Measurements from ENCODE around the gene FNDC3B.
"Not testable (repeated sequence)": the region's sequence is repeated elsewhere in the genome, so short reads cannot be mapped to it uniquely, and the experiment has no call there.

FNDC3B gene

DNA sequence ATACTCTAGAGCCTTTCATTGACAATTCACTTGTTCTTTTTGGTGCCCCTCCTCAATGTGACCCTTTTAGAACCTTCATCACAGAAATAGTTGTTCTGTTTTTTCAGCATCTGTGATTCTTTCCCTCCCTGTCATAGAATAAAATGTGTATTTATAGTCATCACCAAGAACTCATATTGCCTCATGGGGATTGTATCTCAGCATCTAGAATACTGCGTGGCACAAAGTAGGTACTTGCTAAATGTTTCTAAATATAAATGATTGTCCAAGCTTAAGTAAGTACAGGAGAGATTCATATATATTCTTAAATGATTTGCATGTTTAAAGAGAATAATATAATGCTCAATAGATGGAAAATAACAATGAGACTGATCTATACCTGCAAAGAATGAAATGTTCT is 190.1 kb downstream of the FNDC3B start:
- DNase-seq (ENCODE audit: extremely low read depth in 1 of 2, low read depth in 1 of 2): no peak

DNA sequence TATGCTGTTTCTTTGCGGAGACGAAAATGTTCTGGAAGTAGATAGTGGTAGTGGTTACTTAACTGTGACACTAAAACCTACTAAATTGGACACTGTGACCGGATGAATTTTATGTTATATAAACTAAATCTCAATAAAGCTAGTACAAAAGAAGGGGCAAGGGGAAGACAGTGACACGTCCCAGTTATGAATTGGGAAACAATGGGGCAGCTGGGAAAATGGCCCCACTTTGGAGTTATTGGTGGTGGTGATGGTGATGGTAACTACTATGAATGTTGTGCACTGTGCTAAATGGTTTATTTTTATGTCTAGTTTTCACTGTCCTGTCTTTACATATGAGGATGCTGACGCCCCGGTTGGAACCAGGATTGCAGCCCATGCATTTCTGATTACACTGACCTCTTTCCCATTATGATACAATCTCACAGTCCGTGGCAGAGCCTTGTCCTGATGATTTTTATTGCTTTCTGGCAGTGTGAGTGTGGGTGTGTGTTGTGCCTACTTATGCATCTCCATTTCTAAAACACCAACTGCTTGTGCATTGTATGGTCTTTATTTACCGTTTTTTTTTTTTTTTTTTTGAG is 192.0 kb downstream of the FNDC3B start:
- DNase-seq (ENCODE audit: extremely low read depth in 1 of 2, low read depth in 1 of 2): no peak

DNA sequence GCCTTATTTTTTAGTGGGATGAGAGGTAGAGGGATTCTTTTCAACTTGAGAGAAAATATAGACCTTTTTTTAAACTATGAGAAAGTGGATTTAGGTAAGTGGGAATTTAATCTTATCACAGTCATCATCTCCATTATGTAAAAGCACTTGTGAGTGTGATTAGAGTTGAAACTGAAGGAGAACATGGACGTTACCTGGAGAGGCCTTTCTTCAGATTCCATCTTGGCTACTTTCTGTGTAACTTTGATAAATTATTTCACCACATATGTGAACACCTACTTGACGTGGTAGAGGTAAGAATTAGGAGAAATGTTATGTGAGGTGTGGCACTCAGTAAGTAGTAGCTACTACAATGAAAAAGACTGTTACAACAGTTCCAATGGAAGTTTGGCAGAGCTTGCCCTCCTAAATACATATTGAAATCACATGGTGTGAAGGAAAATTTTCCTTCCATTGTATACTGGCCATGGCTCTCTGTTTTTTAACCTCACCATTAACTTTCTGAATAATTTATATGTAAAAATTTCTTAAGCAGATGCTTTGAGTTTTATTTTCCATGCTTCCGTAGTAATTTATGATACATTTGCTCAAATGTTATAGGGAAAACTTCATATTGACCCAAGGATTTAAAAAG is 193.3 kb downstream of the FNDC3B start:
- DNase-seq (ENCODE audit: extremely low read depth in 1 of 2, low read depth in 1 of 2): no peak

DNA sequence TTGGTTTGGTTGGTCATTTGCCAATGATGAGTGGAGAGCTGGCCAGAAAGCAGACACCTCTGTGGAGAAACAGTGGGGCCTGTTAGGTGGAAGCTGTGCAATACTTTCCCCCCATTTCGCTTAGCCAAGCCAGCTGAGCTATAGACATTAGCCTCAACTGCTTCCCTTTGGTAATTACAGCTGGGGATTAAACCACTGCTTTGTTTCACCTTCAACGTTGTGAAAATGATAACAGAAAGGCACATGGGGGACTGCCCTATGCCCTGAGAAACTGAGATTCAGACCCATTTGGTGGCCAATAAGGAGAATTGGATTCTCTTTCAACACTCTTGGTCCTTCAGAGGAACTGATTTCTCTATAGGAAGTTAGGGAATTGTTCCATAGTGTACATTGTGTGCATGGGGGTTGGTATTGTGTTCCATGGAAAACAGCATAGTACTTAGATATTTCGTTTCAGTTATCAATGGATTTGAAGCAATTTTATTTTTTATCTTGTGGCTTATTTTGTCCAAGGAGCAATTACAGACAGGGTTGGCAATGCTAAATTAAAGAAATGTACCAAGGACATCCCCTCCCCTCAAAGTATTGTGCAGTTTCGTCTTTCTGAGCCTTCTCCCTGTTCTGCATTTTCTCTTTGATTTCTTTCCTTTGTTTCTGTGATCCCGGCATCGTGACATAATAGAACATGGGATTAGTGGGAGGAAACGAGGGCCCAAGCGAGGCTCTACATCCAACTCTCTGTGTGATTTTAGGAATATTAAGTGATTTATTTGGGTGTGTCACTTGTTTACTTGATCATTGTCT is 194.3 kb downstream of the FNDC3B start:
- no peak for DNase-seq (ENCODE audit: extremely low read depth in 1 of 2, low read depth in 1 of 2)

DNA sequence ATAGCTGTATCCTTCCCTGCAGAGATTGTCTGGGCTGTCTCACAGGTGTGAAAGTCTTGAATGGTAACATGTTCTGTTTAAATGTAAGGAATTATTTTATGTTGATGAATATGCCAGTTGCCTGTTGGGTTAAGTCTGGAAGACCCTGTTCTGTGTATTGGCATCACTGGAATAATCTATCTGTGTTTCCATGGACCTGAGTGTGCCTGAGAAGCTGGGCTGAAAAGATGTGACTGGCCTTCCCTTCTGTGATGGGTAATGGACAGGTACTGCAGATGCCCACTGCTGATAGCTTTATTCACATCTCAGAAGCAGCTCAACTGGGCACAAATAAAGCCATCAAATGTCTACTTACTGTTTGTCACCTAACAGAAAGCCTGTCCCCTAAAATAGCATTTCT is 196.3 kb downstream of the FNDC3B start:
- DNase-seq (ENCODE audit: extremely low read depth in 1 of 2, low read depth in 1 of 2): no peak

DNA sequence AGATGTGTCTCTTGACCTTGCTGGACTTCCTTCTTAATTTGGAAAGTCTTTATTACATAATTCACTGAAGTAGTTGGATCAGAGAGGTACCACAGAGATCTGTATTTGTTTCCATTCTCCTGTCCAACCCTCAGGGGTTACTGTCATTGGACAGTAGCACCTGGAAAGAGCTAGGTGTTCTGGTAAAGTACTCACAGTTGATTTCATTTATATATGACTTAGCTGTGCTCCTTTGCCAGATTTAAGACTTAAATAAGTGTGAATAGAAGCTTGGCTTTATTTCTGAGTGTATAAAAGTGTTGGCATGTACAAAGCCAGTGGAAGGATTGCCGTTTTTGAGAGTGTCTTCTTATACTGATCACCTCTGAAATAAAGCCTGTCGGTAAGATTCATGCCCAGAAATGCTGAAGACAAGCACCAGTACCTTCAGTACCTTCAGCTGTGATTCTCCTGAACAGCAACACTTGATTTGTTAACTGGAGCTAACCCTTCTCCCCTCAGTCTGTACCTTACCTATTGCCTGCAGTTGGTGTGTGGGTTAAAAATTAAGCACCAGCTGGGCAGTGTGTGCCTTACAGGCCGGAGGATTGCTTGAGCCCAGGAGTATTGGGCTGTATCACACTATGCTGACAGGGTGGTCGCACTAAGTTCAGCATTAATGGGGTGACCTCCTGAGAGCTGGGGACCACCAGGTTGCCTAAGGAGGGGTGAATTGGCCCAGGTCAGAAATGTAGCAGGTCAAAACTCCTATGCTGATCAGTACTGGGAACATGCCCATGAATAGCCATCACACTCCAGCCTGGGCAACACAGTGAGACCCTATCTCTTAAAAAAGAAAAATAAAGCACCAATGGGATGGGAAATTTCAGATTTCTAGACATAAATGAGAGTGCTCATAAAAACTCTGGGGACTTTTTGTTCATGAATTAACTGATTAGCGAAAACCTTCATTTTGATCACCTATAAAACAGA is 197.7 kb downstream of the FNDC3B start:
- no peak for DNase-seq (ENCODE audit: extremely low read depth in 1 of 2, low read depth in 1 of 2)

DNA sequence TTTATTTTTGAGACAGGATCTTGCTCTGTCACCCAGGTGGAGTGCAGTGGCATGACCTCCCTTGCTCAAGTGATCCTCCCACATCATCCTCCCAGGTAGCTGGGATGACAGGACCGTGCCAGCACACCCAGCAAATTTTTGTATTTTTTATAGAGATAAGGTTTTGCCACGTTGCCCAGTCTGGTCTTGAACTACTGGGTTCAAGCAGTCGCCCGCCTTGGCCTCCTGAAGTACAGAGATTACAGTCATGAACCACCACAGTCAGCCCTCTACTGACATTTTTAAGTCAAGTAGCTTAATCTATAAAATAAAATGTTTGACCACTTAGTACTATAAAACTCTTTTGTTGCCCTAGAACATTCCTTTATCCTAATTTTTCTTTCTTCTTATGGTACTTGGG is 198.8 kb downstream of the FNDC3B start:
- no peak for DNase-seq (ENCODE audit: extremely low read depth in 1 of 2, low read depth in 1 of 2)

DNA sequence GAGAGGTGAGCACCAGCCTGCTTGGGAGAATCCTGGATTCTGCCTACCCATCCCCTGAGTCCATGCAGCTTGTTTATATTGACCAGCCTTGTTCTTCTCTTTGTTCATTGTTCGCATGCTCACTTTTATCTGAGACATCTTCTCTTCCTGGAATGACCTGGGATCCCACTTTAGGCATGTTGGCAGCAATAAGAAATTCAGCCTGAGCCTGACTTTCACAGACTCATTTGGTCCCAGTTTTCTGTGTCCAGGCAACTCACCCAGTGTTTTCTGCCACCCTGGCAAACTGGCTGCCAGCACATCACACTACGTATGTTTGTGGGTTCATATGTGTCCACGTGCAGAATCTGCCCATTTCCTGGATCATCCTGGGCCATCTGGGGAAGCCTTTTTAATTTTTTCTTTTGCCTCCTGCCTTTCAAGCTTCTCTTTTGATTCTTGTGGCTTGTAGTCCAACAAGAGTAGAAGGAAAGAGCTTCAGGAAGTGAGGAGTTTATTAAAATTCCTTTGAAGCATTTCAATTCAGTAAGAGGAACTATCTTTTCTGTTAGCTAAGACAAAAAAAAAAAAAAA is 199.9 kb downstream of the FNDC3B start:
- no peak for DNase-seq (ENCODE audit: extremely low read depth in 1 of 2, low read depth in 1 of 2)

DNA sequence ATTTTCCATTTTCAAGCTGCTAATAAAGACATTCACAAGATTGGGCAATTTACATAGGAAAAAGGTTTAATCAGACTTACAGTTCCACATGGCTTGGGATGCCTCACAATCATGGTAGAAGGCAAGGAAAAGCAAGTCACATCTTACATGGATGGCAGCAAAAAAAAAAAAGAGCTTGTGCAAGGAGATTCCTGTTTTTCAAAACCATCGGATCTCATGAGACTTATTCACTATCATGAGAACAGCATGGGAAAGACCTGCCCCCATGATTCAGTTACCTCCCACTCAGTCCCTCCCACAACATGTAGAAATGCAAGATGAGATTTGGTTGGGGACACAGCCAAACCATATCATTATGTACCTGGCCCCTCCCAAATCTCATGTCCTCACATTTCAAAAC is 202.0 kb downstream of the FNDC3B start:
- DNase-seq (ENCODE audit: extremely low read depth in 1 of 2, low read depth in 1 of 2): no peak

DNA sequence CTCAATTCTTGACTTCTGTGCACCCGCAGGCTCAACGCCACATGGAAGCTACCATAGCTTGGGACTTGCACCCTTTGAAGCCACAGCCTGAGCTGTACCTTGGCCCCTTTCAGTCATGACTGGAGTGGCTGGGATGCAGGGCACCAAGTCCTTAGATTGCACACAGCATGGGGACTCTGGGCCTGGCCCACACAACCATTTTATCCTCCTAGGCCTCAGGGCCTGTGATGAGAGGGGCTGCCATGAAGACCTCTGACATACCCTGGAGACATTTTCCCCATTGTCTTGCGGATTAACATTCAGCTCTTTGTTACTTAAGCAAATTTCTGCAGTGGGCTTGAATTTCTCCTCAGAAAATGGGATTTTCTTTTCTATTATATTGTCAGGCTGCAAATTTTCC is 203.1 kb downstream of the FNDC3B start:
- DNase-seq (ENCODE audit: extremely low read depth in 1 of 2, low read depth in 1 of 2): not testable (repeated sequence)

DNA sequence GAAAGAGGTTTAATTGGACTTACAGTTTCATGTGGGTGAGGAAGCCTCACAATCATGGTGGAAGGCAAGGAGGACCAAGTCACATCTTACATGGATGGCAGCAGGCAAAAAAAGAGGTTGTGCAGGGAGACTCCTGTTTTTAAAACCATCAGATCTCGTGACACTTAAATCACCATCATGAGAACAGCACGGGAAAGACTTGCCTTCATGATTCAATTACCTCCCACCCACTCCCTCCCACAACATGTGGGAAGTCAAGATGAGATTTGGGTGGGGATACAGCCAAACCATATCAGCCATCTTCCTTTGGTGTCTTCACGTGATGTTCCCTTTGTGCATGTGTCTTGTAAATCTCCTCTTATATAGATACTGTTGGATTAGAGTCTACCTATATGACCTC is 204.0 kb downstream of the FNDC3B start:
- not testable (repeated sequence) for DNase-seq (ENCODE audit: extremely low read depth in 1 of 2, low read depth in 1 of 2)

DNA sequence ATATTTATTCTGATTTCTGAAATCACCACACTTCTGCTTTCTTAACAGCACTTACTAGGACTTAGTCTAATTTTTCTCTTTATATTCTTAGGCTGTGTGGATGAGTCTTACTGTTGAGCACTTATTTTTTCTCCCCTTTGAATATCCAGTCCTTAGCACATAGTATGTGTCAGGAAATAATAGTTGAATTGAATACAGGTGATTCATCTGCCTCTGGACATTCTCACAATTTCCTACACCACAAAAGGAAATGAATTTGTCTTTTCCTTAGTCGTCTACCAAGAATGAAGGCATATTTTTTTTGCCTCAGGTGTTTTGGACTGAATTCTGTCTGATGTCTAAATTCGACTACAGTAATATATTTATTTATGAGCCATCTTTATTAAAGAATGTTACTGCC is 204.6 kb downstream of the FNDC3B start:
- DNase-seq (ENCODE audit: extremely low read depth in 1 of 2, low read depth in 1 of 2): no peak

DNA sequence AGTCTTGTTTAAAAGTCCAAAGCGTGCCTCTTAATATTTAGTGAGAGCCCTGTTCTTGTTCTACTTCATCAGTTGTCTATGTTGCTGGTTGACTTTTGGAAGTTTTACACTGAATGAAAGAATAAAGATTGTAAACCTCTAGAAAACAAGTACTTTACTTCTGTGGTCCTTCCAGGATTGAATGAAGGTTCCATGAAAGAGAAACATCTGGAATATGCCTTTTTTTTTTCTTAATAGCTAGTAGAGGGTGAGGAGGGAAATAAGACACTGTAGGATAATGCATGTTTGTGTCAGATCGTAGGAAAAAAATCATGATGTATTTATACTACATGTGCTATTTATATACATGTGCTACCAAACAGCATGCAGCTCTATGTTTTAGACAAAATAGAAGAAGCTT is 205.9 kb downstream of the FNDC3B start:
- no peak for DNase-seq (ENCODE audit: extremely low read depth in 1 of 2, low read depth in 1 of 2)

DNA sequence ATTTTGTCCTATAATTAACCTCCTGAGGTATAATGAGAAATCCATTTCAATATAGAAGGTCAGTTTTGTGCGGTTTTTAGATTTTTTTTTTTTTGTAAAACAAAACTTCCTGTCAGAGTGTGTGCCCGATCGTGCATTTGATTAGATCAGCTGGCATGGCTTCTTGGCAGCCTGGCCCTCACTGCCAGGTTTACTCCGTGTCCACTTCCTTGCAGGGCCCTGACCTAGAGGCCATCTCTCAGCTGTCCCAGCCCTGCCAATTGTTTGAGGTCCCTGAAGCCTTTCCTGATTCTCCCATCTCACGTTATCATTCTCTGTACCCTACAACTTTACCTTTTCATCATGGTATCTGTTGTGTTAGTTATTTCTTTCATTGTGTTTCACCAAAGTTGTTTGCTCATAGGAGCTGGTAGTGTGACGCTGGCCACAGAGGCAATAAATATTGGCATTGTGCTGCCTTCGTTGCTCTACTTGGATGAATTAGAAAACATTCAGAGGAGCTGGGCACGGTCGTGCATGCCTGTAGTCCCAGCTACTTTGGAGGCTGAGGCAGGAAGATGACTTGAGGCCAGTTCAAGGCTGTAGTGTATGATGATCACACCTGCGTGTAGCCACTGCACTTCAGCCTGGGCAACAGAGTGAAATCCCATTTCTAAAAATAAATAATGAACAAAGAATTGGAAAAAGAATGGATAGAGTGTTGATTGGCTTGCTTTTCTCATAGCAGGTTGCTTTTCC is 206.9 kb downstream of the FNDC3B start:
- no peak for DNase-seq (ENCODE audit: extremely low read depth in 1 of 2, low read depth in 1 of 2)

DNA sequence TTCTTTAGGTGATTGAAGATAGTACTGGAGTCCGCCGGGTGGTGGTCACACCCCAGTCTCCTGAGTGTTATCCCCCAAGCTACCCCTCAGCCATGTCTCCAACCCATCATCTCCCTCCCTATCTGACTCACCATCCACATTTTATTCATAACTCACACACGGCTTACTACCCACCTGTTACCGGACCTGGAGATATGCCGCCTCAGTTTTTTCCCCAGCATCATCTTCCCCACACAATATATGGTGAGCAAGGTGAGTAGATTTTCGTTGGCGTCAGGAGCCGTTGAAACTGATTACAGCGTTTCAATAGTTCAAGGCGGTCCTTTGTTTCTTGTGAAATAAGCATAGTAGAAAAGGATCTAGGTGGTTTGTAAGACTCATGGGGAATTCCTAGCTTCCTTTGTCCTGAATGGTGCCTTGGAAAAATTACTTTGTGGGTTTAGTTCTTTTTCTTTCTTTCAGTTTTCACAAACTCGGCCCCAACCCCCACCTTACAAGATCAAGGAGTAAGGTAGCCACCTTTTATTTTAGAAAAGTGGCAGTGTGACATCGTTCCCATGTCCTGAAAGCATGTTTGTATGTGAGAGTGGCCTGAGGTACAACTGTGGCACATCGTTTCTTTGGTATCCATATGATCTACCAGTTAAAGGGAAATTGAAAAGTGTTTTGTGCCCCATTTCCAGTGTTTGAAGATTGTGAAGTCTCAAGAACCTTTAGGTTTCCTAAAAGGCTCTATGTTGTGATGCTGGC is 208.3 kb downstream of the FNDC3B start:
- no peak for DNase-seq (ENCODE audit: extremely low read depth in 1 of 2, low read depth in 1 of 2)

DNA sequence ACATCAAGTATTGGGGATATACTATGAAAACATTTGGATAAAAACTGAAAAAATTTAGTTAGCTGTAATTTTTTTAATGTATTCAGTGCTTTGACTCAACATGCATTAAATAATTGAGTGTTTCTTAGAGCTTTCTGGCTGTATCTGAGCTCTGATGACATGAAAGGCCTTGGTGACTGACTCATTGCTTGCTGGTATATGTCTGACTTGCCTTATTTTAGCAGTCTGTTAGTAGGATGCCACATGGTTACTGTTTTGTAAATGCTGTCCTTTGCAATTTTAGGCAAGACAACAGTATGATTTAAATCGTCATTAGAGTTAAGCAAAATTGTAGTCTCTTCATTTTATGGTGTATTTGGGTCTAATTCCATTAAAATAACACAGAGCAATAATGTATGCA is 209.7 kb downstream of the FNDC3B start:
- DNase-seq (ENCODE audit: extremely low read depth in 1 of 2, low read depth in 1 of 2): no peak

DNA sequence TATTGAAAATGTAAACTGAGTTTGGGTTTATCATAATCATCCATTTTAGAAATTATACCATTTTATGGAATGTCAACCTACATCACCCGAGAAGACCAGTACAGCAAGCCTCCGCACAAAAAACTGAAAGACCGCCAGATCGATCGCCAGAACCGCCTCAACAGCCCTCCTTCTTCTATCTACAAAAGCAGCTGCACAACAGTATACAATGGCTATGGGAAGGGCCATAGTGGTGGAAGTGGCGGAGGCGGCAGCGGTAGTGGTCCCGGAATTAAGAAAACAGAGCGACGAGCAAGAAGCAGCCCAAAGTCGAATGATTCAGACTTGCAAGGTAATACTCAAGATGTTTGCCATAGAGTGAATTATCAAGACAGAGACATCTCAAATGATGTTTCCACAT is 211.8 kb downstream of the FNDC3B start:
- no peak for DNase-seq (ENCODE audit: extremely low read depth in 1 of 2, low read depth in 1 of 2)

DNA sequence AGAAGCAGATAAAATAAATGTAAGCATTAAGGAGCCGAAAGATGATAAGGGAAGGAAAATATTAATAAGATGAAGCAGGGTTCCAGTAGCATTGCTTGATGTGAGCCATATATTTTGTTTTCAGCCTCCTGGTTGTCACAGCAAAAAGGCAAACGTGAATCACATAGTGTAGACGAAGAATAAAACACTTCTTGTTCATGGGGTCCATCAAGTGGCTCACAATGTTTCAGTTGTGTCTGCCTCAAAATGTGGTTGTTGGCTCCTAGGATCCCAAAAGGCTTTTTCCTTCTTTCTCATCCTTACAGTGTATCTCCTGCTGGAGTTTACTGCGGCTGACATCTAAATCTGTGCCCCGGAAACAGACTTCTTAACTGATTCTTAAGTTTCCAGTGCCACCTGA is 213.8 kb downstream of the FNDC3B start:
- DNase-seq (ENCODE audit: extremely low read depth in 1 of 2, low read depth in 1 of 2): no peak

DNA sequence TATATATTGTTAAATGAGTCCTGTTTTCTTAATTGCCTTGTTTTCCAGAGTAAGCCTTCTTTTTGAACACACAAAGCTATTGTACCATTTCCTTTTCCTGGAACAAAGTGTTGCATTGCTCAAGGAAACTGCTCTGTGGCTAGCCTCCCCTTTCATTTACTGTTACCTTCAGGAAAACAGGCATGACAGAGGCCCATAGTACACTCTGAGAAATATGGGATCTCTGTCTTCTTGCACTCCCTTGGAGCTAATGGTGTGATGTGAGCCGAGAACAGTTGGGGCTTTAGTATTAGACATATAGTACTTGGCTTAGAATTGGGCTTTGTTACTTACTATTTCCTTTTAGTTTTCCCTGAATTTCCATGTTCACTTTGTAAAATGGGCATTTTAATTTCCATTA is 215.2 kb downstream of the FNDC3B start:
- DNase-seq (ENCODE audit: extremely low read depth in 1 of 2, low read depth in 1 of 2): no peak

All from activated CD8-positive, alpha-beta memory T cell treated with anti-CD3 and anti-CD28 coated beads for 1 hour (primary cell).